Esophagus mucosa (tissue), 1 donor: ENCODE results near the gene SIK3. TPM values are rescaled to one million over a fixed set of nuclear protein-coding genes. Genes with fewer than 3 reads are reported as not detected.
A peak's percentile ranks its signal among the peaks of the same experiment; 100 is the strongest.
"Not testable (repeated sequence)": the region's sequence is repeated elsewhere in the genome, so short reads cannot be mapped to it uniquely, and the experiment has no call there.

Experiments
- ATAC-seq: fragments of 200-7000 bp; cut with Tn5 transposase; one replicate; pipeline ENCODE4 v1.9.1; 2020
- total RNA-seq: library from RNA; stranded (reverse); gene quantifications from one replicate; pipeline ENCODE4 v1.2.4, GENCODE V29; 2023
- donor health status: DM: yes; HTN: yes; CAD: no.

Gene SIK3
- total RNA-seq, 1 donor from 2014 or later, result 25.2 TPM

DNA sequence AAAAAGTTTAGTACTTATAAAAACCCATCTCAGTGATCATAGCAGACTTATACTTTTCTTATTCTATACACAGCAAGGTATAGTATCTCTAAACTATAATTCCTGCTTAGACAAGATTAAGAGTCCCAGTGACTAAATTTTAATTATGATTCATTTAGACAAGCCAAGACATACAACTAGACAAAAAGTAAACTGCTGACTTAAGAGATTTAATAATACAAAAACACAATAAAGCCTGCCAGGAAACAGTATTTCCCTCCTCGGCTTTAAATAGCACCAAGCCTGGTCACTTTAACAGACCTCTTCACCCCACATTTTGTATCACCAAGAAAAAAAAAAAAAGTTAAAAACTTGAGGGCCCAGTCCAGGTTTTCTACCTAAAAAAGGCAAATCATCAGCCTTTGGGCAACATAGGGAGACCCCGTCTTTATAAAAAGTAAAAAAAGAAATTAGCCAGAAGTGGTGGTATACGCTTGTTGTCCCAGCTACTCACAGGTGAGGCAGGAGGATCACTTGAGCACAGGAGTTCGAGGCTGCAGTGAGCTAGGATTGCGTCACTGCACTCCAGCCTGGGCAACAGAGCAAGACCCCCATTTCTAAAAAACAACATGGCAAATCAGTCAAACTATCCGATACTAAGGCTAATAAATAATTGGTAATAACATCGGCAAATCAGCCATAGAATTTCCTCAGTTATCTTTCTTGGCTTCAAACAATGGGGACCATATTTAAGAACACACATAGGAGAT is 53.8 kb downstream of the SIK3 start:
- ATAC-seq, result peak; percentile 81

DNA sequence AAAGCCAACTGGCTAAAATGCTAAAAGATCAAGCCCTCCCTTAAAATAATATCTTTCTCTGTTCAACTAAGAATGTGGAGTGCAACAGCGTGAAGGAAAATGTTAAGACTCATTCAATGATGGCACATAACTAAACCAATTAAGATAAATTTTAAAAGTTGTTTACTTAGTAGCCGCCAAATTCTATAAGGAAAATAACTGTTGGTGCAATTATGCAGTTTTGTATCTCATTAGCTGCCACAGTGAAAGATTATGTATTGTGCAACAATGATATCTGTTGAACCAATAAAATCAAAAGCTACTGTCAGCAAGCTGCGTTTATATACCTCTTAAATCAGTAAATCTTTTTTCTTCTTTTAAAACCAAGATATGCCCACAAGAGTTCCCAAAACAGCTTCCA is 55.5 kb downstream of the SIK3 start:
- no peak for ATAC-seq

DNA sequence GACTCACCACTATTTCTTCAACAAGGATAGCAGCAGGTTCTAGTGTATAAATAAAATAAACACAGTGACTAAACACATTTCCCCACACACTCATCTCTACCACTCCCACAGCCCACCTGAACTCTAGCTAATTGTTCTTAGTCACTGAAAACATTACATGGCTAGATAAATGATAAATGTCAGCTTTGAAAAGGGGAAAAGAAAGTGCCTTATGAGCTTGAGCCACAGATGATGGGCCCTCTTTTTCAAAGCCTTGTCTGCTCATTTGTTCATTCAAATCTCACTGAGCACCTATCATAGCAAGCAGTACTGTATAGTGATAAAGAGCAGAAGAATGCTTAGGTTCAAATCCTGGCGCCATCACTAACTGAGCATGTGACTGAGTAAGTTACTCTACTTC is 58.3 kb downstream of the SIK3 start:
- peak; percentile 30 for ATAC-seq

DNA sequence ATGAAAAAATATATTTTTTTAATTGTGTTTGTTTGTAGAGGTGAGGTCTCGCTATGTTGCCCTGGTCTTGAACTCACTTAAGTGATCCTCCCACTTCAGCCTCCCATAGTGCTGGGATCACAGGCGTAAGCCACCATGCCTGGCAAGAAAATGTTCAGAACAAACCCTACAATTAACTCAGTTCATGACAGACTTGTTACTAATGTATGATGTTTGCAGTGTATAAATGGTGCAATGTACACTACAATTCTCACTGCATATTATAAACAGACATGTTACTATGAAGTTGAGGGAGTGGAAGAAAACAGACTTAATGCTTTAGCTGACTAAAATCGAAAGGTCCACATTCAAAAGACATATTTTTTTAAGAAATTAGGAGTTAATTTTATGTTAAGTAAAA is 59.0 kb downstream of the SIK3 start:
- no peak for ATAC-seq

DNA sequence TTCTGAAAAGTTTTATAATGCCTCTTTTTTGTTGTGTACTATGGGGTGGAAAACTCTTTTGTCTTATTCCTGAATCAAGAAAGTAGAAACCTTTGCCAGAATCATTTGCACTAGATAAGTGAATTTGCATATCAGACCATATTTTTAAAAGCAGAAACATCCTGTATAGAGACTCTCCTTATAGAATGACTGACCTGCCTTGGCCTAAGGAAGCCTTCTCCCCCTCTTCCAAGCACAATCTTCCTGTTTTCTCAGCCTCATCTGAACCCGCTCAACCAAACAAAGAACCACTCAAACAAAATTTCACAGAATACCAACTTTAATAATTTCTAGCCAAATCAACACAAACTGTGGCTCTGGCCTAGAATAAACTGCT is 60.3 kb downstream of the SIK3 start:
- ATAC-seq, result no peak

GRCh38 chr11:117037279-117037974 is 60.8 kb downstream of the SIK3 start:
- ATAC-seq, result peak; percentile 37

GRCh38 chr11:117034901-117035300 is 63.3 kb downstream of the SIK3 start:
- ATAC-seq, result no peak

DNA sequence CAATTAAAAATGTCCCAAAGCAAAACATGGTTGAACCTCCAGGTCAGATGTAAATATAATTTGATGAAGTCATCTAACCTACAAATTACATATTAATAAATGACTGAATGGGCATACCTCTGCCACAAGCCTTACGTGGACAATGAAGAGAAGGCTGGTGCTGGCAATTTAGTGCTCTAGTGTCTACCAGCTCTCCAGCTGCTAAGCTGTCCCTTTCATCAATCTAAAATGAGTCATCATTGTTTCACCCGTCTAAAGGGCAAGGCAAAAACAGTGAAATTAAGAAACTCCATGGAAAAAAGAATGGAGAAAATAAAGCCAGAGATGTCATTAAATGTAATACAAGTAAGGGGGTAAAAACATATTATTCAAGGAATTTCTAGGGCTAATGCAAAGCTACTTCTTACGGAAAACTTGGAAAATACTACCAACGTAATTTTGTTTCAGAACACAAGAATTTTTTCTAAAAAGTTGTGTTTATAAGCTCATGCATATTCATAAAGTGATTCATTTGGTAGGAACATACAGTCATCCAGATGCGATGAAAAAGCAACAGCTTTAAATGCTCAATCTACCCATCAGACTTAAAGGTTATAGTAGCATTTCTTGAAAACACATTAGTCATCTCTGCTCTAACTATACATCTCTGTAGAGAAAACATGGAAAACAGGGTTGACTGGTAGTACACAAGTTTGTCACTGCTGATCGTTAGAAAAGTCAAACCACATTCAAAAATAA is 71.5 kb downstream of the SIK3 start:
- ATAC-seq, result peak; percentile 92

DNA sequence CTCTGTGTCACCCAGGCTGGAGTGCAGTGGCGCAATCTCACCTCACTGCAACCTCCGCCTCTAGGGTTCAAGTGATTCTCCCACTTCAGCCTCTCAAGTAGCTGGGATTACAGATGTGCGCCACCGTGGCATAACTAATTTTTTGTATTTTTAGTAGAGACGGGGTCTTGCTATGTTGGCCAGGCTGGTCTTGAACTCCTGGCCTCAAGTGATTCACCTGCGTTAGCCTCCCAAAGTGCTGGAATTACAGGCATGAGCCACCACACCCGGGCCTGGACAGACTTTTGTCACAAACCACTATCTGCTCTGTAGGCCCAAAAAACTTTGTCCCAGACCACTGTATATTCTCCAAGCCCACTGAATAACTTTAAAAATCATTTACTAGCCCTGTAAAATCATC is 74.5 kb downstream of the SIK3 start:
- ATAC-seq, result not testable (repeated sequence)

DNA sequence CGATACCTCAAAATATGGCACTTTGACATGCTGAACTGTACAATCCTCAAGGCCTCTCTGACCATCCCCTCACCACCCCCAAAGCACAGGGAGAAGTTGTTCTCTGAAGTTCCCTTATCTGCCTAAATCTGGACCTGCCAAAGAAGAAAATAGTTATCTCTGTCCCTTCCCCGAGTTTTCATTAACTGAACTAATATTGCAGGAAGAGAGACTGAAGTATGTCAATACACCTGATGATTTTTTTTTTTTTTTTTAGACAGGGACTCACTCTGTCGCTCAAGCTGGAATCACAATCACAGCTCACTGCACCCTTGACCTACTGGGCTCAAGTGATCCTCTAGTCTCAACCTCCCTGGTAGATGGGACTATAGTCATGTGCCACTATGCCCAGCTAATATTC is 75.0 kb downstream of the SIK3 start:
- ATAC-seq, result no peak

DNA sequence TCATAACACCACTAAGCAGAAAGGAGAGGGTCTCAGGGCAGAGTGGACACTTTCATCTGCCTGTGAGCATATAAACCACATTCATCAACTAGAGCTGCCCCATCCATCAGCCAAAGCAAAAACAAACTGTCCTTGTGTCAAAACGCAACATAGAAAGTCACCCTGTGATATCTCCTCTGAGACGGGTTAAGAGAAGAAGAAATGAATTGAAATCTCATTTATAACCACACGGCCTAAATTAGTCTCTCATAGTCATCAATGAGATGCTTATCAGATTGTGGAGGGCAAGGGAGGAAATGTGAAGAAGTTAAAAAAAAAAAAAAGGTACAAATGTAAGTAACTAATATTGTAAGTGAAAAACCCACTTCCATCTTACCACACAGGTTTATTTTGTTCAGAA is 75.7 kb downstream of the SIK3 start:
- ATAC-seq, result no peak

GRCh38 chr11:117020869-117021564 is 77.2 kb downstream of the SIK3 start:
- no peak for ATAC-seq

- ATAC-seq, result no peak
Observed at GRCh38 chr11:117020287-117020686, 77.9 kb downstream of the SIK3 start.

- ATAC-seq, result no peak
Observed at GRCh38 chr11:117019871-117020270, 78.4 kb downstream of the SIK3 start.

DNA sequence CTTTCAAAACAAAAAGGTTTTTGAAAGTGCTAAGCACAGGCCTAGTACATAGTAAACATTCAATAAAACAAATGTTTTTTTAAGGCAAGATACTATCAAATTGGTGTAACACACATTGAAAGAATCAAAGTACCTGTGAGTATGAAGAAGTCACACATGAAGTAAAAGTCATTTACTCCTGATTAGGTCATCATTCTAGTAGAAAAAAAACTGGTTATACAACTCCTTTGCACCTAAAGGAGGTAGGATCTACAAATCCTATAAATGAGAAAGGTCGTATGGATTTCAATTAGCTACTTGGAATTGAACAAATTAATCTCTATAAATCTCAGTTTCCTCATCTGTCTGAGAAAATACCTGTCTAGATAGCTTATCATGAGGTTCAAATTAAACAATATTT is 80.8 kb downstream of the SIK3 start:
- peak; percentile 55 for ATAC-seq

- ATAC-seq, result no peak
Observed at GRCh38 chr11:117016747-117017146, 81.5 kb downstream of the SIK3 start.

DNA sequence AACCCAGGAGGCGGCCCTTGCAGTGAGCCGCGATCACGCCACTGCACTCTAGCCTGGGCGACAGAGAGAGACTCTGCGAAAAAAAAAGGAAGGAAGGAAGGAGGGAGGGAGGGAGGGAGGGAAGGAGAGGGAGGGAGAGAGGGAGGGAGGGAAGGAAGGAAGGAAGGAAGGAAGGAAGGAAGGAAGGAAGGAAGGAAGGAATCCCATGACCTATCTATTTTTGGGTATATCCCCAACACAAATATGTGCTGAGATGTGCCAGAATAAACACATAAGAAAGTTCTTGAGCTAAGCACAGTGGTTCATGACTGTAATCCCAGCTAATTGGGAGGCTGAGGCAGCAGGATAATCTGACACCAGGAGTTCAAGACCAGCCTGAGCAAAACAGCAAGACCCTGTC is 82.0 kb downstream of the SIK3 start:
- ATAC-seq, result no peak

GRCh38 chr11:117011541-117011898 is 86.7 kb downstream of the SIK3 start:
- ATAC-seq, result peak; percentile 58

DNA sequence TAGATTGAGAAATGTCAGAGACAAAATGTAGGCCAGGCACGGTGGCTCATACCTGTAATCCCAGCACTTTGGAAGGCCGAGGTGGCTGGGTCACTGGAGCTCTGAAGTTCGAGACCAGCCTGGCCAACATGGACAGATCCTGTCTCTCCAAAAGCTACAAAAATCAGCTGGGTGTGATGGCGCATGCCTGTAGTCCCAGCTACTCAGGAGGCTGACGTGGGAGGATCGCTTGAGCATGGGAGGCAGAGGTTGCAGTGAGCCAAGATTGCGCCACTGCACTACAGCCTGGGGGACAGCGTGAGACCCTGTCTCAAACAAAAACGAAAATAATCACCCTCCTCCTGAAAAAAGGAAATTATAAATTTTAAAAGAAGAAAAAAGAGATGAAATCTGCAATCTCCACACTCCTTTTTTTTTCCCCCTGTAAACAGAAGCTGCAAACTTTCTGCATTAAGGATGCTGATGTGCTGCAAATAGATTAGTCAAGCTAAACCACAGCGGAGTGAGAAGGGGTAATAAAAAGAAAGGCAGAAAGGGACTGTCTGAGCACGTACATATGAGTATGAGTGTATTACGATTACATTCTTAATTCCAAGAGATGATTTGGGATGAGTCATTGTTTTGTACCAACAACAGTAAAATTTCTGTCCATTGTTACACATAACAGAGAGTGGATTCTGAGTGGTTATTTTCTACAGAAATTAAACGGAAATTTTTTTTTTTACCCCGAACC is 87.3 kb downstream of the SIK3 start:
- peak; percentile 94 for ATAC-seq

DNA sequence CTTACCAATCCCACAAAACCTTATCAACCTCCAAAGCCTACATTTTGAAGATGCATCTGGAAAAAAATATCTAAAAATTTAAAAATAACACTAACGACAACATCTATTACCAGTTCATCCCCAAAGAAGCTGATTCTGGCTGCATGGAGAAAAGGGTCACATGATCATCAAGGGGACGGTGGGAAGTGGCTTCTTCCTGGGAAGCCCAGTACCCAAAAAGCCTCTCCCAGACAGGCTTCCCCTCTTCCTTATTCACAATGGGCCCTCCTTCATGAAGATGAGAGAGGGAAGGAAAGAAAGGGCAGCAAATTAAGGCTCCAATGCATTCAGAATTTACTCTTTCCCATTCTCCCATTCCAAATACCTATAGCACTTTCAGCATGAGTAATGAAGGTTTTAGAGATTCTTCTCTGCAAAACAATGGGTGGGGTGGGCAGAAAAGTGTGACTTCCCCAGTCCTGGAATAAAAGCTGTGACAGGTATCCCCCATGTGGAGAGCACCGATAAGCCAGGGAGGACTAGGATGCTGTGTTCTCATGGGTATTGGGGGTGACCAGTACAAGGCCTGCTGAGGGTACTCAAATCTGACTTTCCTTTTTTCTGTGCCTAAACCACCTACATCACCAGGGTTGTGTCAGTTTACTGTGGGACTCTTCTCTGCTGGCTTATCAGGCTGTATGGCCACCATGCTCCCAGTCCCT is 88.2 kb downstream of the SIK3 start:
- no peak for ATAC-seq

GRCh38 chr11:117005758-117006157 is 92.5 kb downstream of the SIK3 start:
- no peak for ATAC-seq
